A549 (cell line): ENCODE results near the gene ABCA1.

ENCODE experiments used
- CEBPB ChIP-seq, 2 experiments: fragments of >200 bp in 1 of 2; sonication (Bioruptor Twin) in 1 of 2; formaldehyde crosslinking in 1 of 2; IDR thresholded peaks; 2 replicates each; pipeline ENCODE4 v1.6.1; 2012 to 2016
- CTCF ChIP-seq: fragments of >200 bp; sonication (Bioruptor Twin); formaldehyde crosslinking; IDR thresholded peaks from 3 replicates; pipeline ENCODE4 v1.5.1; 2016
- EP300 ChIP-seq, 2 experiments: fragments of >200 bp; sonication (Bioruptor Twin); formaldehyde crosslinking; IDR thresholded peaks; 2 replicates in 1 of 2; 3 replicates in 1 of 2; pipeline ENCODE4 v1.6.1; 2016 to 2017
- GATA3 ChIP-seq: IDR thresholded peaks from 2 replicates; pipeline ENCODE4 v1.6.1; 2012; ENCODE audit warnings: borderline replicate concordance
- JUN ChIP-seq, 2 experiments: fragments of >200 bp; sonication (Bioruptor Twin); formaldehyde crosslinking; IDR thresholded peaks; 2 replicates in 1 of 2; 3 replicates in 1 of 2; pipeline ENCODE4 v1.6.1; 2016 to 2017
- MAZ ChIP-seq: fragments of 150-350 bp; IDR thresholded peaks from 2 replicates; pipeline ENCODE4 v1.6.1; 2014; ENCODE audit warnings: antibody characterized with exemption, low read depth, low read length, borderline replicate concordance
- RFX5 ChIP-seq: fragments of 450-650 bp; IDR thresholded peaks from 2 replicates; pipeline ENCODE4 v1.7.1; 2014; ENCODE audit warnings: antibody characterized with exemption, mild to moderate bottlenecking, moderate library complexity

- TF ChIP-seq MAZ (no peak), EP300 (IDR thresholded peaks at IDR 0.05) (no peak), GATA3 (no peak), CTCF (no peak), JUN (IDR thresholded peaks at IDR 0.05) (no peak), RFX5 (no peak), CEBPB (IDR thresholded peaks at IDR 0.05) (no peak)
Observed at GRCh38 chr9:104960662-104961061, 32.7 kb upstream of the ABCA1 start.
